ENCODE data around the gene TAF11. TPM values are rescaled to one million over a fixed set of nuclear protein-coding genes. Genes with fewer than 3 reads are reported as not detected.

Gene TAF11
- total RNA-seq, 1 experiment from 2014 or later = 44.1 TPM

DNA sequence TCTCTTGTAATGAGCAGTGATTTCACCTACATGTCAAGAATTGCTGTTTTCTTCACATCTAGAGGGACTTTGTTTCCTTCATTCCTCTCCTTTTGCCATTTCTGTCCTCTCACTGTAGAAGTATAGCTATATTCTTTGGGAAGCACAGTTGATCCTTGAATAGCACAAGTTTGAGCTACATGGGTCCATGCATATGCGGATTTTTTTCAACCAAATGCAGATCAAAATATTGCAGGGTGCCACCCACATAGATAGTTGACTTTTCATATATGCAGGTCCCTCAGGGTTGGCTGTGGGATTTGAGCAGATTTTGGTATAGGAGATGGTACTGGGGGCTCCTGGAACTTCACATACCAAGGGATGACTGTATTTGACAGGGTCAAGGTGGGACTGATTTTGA, 54.9 kb downstream of the TAF11 start (continued):
- TF ChIP-seq, protein P1, sequence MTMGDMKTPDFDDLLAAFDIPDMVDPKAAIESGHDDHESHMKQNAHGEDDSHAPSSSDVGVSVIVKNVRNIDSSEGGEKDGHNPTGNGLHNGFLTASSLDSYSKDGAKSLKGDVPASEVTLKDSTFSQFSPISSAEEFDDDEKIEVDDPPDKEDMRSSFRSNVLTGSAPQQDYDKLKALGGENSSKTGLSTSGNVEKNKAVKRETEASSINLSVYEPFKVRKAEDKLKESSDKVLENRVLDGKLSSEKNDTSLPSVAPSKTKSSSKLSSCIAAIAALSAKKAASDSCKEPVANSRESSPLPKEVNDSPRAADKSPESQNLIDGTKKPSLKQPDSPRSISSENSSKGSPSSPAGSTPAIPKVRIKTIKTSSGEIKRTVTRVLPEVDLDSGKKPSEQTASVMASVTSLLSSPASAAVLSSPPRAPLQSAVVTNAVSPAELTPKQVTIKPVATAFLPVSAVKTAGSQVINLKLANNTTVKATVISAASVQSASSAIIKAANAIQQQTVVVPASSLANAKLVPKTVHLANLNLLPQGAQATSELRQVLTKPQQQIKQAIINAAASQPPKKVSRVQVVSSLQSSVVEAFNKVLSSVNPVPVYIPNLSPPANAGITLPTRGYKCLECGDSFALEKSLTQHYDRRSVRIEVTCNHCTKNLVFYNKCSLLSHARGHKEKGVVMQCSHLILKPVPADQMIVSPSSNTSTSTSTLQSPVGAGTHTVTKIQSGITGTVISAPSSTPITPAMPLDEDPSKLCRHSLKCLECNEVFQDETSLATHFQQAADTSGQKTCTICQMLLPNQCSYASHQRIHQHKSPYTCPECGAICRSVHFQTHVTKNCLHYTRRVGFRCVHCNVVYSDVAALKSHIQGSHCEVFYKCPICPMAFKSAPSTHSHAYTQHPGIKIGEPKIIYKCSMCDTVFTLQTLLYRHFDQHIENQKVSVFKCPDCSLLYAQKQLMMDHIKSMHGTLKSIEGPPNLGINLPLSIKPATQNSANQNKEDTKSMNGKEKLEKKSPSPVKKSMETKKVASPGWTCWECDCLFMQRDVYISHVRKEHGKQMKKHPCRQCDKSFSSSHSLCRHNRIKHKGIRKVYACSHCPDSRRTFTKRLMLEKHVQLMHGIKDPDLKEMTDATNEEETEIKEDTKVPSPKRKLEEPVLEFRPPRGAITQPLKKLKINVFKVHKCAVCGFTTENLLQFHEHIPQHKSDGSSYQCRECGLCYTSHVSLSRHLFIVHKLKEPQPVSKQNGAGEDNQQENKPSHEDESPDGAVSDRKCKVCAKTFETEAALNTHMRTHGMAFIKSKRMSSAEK (CRISPR knock-in tag; IDR thresholded peaks at IDR 0.05; ENCODE audit: borderline replicate concordance) = no peak
- TF ChIP-seq MXD4 (CRISPR knock-in tag; IDR thresholded peaks at IDR 0.05; ENCODE audit: borderline replicate concordance) = no peak
- no peak for TF ChIP-seq ATF1 (CRISPR knock-in tag; IDR thresholded peaks at IDR 0.05)
- TF ChIP-seq, protein P2, sequence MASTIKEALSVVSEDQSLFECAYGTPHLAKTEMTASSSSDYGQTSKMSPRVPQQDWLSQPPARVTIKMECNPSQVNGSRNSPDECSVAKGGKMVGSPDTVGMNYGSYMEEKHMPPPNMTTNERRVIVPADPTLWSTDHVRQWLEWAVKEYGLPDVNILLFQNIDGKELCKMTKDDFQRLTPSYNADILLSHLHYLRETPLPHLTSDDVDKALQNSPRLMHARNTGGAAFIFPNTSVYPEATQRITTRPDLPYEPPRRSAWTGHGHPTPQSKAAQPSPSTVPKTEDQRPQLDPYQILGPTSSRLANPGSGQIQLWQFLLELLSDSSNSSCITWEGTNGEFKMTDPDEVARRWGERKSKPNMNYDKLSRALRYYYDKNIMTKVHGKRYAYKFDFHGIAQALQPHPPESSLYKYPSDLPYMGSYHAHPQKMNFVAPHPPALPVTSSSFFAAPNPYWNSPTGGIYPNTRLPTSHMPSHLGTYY (CRISPR knock-in tag; IDR thresholded peaks at IDR 0.05) = no peak
- no peak for TF ChIP-seq FOXK1 (CRISPR knock-in tag; IDR thresholded peaks at IDR 0.05)
- TF ChIP-seq, protein P3, sequence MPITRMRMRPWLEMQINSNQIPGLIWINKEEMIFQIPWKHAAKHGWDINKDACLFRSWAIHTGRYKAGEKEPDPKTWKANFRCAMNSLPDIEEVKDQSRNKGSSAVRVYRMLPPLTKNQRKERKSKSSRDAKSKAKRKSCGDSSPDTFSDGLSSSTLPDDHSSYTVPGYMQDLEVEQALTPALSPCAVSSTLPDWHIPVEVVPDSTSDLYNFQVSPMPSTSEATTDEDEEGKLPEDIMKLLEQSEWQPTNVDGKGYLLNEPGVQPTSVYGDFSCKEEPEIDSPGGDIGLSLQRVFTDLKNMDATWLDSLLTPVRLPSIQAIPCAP (CRISPR knock-in tag; IDR thresholded peaks at IDR 0.05) = no peak
- TF ChIP-seq ZNF232 (CRISPR knock-in tag; IDR thresholded peaks at IDR 0.05) = no peak
- TF ChIP-seq IRF2 (CRISPR knock-in tag; IDR thresholded peaks at IDR 0.05; ENCODE audit: borderline replicate concordance, low read depth) = no peak
- TF ChIP-seq ZNF138 (CRISPR knock-in tag; conservative IDR thresholded peaks at IDR 0.05) = no peak
- no peak for TF ChIP-seq ZNF423 (CRISPR knock-in tag; IDR thresholded peaks at IDR 0.05)
- no peak for TF ChIP-seq TP53 (CRISPR knock-in tag; IDR thresholded peaks at IDR 0.05)
- TF ChIP-seq SP1 (CRISPR knock-in tag; conservative IDR thresholded peaks at IDR 0.05) = no peak
- TF ChIP-seq, protein P4, sequence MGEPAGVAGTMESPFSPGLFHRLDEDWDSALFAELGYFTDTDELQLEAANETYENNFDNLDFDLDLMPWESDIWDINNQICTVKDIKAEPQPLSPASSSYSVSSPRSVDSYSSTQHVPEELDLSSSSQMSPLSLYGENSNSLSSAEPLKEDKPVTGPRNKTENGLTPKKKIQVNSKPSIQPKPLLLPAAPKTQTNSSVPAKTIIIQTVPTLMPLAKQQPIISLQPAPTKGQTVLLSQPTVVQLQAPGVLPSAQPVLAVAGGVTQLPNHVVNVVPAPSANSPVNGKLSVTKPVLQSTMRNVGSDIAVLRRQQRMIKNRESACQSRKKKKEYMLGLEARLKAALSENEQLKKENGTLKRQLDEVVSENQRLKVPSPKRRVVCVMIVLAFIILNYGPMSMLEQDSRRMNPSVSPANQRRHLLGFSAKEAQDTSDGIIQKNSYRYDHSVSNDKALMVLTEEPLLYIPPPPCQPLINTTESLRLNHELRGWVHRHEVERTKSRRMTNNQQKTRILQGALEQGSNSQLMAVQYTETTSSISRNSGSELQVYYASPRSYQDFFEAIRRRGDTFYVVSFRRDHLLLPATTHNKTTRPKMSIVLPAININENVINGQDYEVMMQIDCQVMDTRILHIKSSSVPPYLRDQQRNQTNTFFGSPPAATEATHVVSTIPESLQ (CRISPR knock-in tag; IDR thresholded peaks at IDR 0.05) = no peak
- TF ChIP-seq ZNF219 (CRISPR knock-in tag; IDR thresholded peaks at IDR 0.05; ENCODE audit: borderline replicate concordance) = no peak
- TF ChIP-seq NR3C1 (CRISPR knock-in tag; conservative IDR thresholded peaks at IDR 0.05; ENCODE audit: low read depth) = no peak
- no peak for TF ChIP-seq SMAD3 (CRISPR knock-in tag; IDR thresholded peaks at IDR 0.05; ENCODE audit: borderline replicate concordance)

DNA sequence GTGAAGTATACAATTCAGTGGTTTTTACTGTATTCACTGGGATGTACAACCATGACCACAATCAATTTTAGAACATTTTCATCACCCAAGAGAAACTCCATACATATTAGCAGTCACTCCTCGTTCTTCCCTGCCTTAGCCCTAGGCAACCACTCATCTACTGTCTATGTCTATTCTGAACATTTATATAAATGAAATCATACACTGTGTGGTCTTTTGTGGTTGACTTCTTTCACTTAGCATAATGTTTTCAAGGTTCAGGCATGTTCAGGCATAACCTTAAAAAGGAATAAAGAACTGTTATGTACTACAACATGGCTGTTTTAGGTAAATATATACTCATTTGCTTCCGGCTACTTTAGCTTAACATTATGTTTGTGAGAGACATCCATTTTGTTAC, 58.7 kb downstream of the TAF11 start:
- POLR2A ChIA-PET = interaction anchor here (0.7 kb wide), 1 partner anchor 425 kb away, joined by 11 read pairs; no protein-coding TSS in a partner anchor
- H3K4me1 Mint-ChIP-seq = 0 out of 2 replicates have a peak, but pooled peaks cover 4% of the 10 kb centered on the region
- H3K36me3 Mint-ChIP-seq = peaks cover 17% of the 10 kb centered on the region
- no peak overlapping the region for H3K4me3 Mint-ChIP-seq
- no peaks in the 10 kb centered on the region for H3K9me3 Mint-ChIP-seq
- DNase-seq (ENCODE audit: low spot score) = no peak
- CTCF ChIA-PET = no interaction called here
- H3K27ac Mint-ChIP-seq = no peak overlapping the region
- ATAC-seq = no peak
- no peaks in the 10 kb centered on the region for H3K27me3 Mint-ChIP-seq (ENCODE audit: low read depth)
- TF ChIP-seq TP53 (CRISPR knock-in tag; IDR thresholded peaks at IDR 0.05) = no peak
- TF ChIP-seq, protein P5, sequence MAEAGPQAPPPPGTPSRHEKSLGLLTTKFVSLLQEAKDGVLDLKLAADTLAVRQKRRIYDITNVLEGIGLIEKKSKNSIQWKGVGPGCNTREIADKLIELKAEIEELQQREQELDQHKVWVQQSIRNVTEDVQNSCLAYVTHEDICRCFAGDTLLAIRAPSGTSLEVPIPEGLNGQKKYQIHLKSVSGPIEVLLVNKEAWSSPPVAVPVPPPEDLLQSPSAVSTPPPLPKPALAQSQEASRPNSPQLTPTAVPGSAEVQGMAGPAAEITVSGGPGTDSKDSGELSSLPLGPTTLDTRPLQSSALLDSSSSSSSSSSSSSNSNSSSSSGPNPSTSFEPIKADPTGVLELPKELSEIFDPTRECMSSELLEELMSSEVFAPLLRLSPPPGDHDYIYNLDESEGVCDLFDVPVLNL (CRISPR knock-in tag; IDR thresholded peaks at IDR 0.05; ENCODE audit: borderline replicate concordance, low read depth) = no peak
- no peak for TF ChIP-seq GTF2I (CRISPR knock-in tag; conservative IDR thresholded peaks at IDR 0.05)
- TF ChIP-seq, protein P6, sequence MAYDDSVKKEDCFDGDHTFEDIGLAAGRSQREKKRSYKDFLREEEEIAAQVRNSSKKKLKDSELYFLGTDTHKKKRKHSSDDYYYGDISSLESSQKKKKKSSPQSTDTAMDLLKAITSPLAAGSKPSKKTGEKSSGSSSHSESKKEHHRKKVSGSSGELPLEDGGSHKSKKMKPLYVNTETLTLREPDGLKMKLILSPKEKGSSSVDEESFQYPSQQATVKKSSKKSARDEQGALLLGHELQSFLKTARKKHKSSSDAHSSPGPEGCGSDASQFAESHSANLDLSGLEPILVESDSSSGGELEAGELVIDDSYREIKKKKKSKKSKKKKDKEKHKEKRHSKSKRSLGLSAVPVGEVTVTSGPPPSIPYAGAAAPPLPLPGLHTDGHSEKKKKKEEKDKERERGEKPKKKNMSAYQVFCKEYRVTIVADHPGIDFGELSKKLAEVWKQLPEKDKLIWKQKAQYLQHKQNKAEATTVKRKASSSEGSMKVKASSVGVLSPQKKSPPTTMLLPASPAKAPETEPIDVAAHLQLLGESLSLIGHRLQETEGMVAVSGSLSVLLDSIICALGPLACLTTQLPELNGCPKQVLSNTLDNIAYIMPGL (CRISPR knock-in tag; IDR thresholded peaks at IDR 0.05) = no peak
- no peak for TF ChIP-seq MYBL2 (CRISPR knock-in tag; IDR thresholded peaks at IDR 0.05)
